IMR-90 (cell line): Measurements from ENCODE around the gene KNG1. TPM values are rescaled to one million over a fixed set of nuclear protein-coding genes. Genes with fewer than 3 reads are reported as not detected.

Experiments
- ATAC-seq: fragments of 200-7000 bp; cut with Tn5 transposase; 2 replicates; pipeline ENCODE4 v1.9.1; 2020; ENCODE audit warnings: low read depth, mild to moderate bottlenecking, moderate library complexity
- BruUV-seq: library from RNA; stranded (reverse); fragments of 400-500 nt; replicated peaks from 2 replicates; lab custom pipeline; 2021; lab: Mats Ljungman, UMichigan
- CTCF ChIA-PET: fragments of 300-600 bp; formaldehyde crosslinking; extraction: SDS; loops from one replicate; lab custom pipeline; 2021; ENCODE audit warnings: antibody characterized with exemption; lab: Yijun Ruan, JAX
- POLR2A ChIA-PET: fragments of 300-600 bp; sonication (Branson Sonifier 250); formaldehyde crosslinking; loops from one replicate; lab custom pipeline; 2022; ENCODE audit warnings: antibody characterized with exemption; ENCODE audit not compliant: unreplicated experiment; lab: Charles Lee
- DNase-seq: peaks from one replicate; pipeline ENCODE4 v3.0.0; 2013
- H2AFZ ChIP-seq: replicated peaks from 2 replicates; pipeline ENCODE3; 2013; ENCODE audit warnings: low read length, mild to moderate bottlenecking; ENCODE audit not compliant: poor library complexity
- H2AK5ac ChIP-seq: 2 replicates; pipeline ENCODE4 v1.6.1; 2013; ENCODE audit warnings: low read depth, low read length, inconsistent platforms
- H2AK9ac ChIP-seq: replicated peaks from 2 replicates; pipeline ENCODE3; 2013; ENCODE audit warnings: mild to moderate bottlenecking, low read depth, low read length, moderate library complexity; ENCODE audit not compliant: poor library complexity
- H2BK120ac ChIP-seq: 2 replicates; pipeline ENCODE4 v1.6.1; 2013; ENCODE audit warnings: low read depth, low read length, inconsistent platforms
- H2BK15ac ChIP-seq: 3 replicates; pipeline ENCODE4 v1.6.1; 2013; ENCODE audit warnings: low read depth, low read length, inconsistent platforms
- H2BK20ac ChIP-seq: 2 replicates; pipeline ENCODE4 v1.6.1; 2013; ENCODE audit warnings: low read depth, mild to moderate bottlenecking, inconsistent platforms, low read length, moderate library complexity
- H2BK5ac ChIP-seq: 2 replicates; pipeline ENCODE4 v1.6.1; 2013; ENCODE audit warnings: mild to moderate bottlenecking, low read depth, low read length, inconsistent platforms; ENCODE audit not compliant: poor library complexity, severe bottlenecking
- H3K14ac ChIP-seq: replicated peaks from 2 replicates; pipeline ENCODE4 v1.6.1; 2013; ENCODE audit warnings: low read depth, low read length, inconsistent platforms
- H3K18ac ChIP-seq: 2 replicates; pipeline ENCODE4 v1.6.1; 2013; ENCODE audit warnings: low read depth, low read length, control low read depth
- H3K23ac ChIP-seq: 2 replicates; pipeline ENCODE4 v1.6.1; 2013; ENCODE audit warnings: low read depth, low read length, inconsistent platforms
- H3K27ac ChIP-seq: 2 replicates; pipeline ENCODE4 v1.5.1; 2013; ENCODE audit warnings: mild to moderate bottlenecking, control low read depth, low read length; ENCODE audit not compliant: insufficient read depth
- H3K27me3 ChIP-seq: 2 replicates; pipeline ENCODE4 v1.6.1; 2013; ENCODE audit warnings: low read length; ENCODE audit not compliant: control insufficient read depth, insufficient read depth
- H3K36me3 ChIP-seq: 2 replicates; pipeline ENCODE4 v1.6.1; 2013; ENCODE audit warnings: low read length, mixed read lengths; ENCODE audit not compliant: control insufficient read depth, insufficient read depth
- H3K4ac ChIP-seq: 2 replicates; pipeline ENCODE4 v1.6.1; 2013; ENCODE audit warnings: low read depth, low read length, inconsistent platforms
- H3K4me1 ChIP-seq: 2 replicates; pipeline ENCODE4 v1.6.1; 2013; ENCODE audit warnings: low read length, mixed read lengths; ENCODE audit not compliant: control insufficient read depth, insufficient read depth
- H3K4me2 ChIP-seq: 2 replicates; pipeline ENCODE4 v1.6.1; 2013; ENCODE audit warnings: low read depth, mild to moderate bottlenecking, control low read depth, low read length, moderate library complexity
- H3K4me3 ChIP-seq: 2 replicates; pipeline ENCODE4 v1.5.1; 2013; ENCODE audit warnings: low read depth, mild to moderate bottlenecking, control low read depth, low read length, moderate library complexity; ENCODE audit not compliant: insufficient read depth
- H3K56ac ChIP-seq: 2 replicates; pipeline ENCODE4 v1.6.1; 2013; ENCODE audit warnings: low read length, inconsistent platforms; ENCODE audit not compliant: insufficient read depth; ENCODE audit errors: extremely low read depth
- H3K79me1 ChIP-seq, 2 experiments: 2 replicates each; pipeline ENCODE4 v1.6.1; 2013; ENCODE audit warnings: low read length in 2 of 2, inconsistent platforms in 1 of 2, low read depth in 1 of 2
- H3K9ac ChIP-seq: 2 replicates; pipeline ENCODE4 v1.6.1; 2013; ENCODE audit warnings: low read depth, low read length, control low read depth
- H3K9me1 ChIP-seq: 2 replicates; pipeline ENCODE4 v1.6.1; 2013; ENCODE audit warnings: low read length, inconsistent platforms; ENCODE audit not compliant: insufficient read depth
- H3K9me3 ChIP-seq: 2 replicates; pipeline ENCODE4 v1.6.1; 2013; ENCODE audit warnings: low read length; ENCODE audit not compliant: control insufficient read depth, insufficient read depth
- H4K20me1 ChIP-seq: 2 replicates; pipeline ENCODE4 v1.6.1; 2013; ENCODE audit warnings: low read length, inconsistent platforms; ENCODE audit not compliant: insufficient read depth
- H4K5ac ChIP-seq: 2 replicates; pipeline ENCODE4 v1.6.1; 2013; ENCODE audit warnings: mild to moderate bottlenecking, low read depth, low read length, control low read depth
- H4K8ac ChIP-seq, 2 experiments: 2 replicates each; pipeline ENCODE4 v1.6.1; 2013; ENCODE audit warnings: low read depth in 2 of 2, low read length in 2 of 2, control low read depth in 1 of 2, inconsistent platforms in 1 of 2
- H4K91ac ChIP-seq: 2 replicates; pipeline ENCODE4 v1.6.1; 2013; ENCODE audit warnings: low read depth, low read length, inconsistent platforms; ENCODE audit not compliant: insufficient read depth
- BHLHE40 ChIP-seq: fragments of 150-350 bp; IDR thresholded peaks from 2 replicates; pipeline ENCODE4 v1.6.1; 2016; ENCODE audit warnings: mild to moderate bottlenecking, low read depth, low read length
- CEBPB ChIP-seq: IDR thresholded peaks from 2 replicates; pipeline ENCODE4 v1.6.1; 2012; ENCODE audit warnings: low read depth, low read length, improper control_type of control experiment
- CHD1 ChIP-seq: IDR thresholded peaks from 2 replicates; pipeline ENCODE4 v1.6.1; 2012; ENCODE audit warnings: low read depth, low read length, improper control_type of control experiment
- ELK1 ChIP-seq: fragments of 150-350 bp; IDR thresholded peaks from 2 replicates; pipeline ENCODE4 v1.6.1; 2016; ENCODE audit warnings: low read depth, mild to moderate bottlenecking, low read length, moderate library complexity, borderline replicate concordance
- FOS ChIP-seq: fragments of 150-350 bp; IDR thresholded peaks from 2 replicates; pipeline ENCODE4 v1.6.1; 2016; ENCODE audit warnings: low read depth, low read length
- MAFK ChIP-seq: IDR thresholded peaks from 2 replicates; pipeline ENCODE4 v1.6.1; 2012; ENCODE audit warnings: low read depth, low read length, improper control_type of control experiment
- MAZ ChIP-seq: IDR thresholded peaks from 2 replicates; pipeline ENCODE4 v1.6.1; 2012; ENCODE audit warnings: low read depth, mild to moderate bottlenecking, low read length, improper control_type of control experiment, moderate library complexity, borderline replicate concordance
- MXI1 ChIP-seq: IDR thresholded peaks from 2 replicates; pipeline ENCODE4 v1.6.1; 2012; ENCODE audit warnings: low read depth, mild to moderate bottlenecking, low read length, moderate library complexity, borderline replicate concordance
- NFE2L2 ChIP-seq: fragments of 150-350 bp; IDR thresholded peaks from 2 replicates; pipeline ENCODE4 v1.6.1; 2016; ENCODE audit warnings: low read depth, mild to moderate bottlenecking, low read length
- POLR2A ChIP-seq: IDR thresholded peaks from 2 replicates; pipeline ENCODE4 v1.6.1; 2012; ENCODE audit warnings: mild to moderate bottlenecking, low read depth, low read length
- RAD21 ChIP-seq: IDR thresholded peaks from 2 replicates; pipeline ENCODE4 v1.6.1; 2012; ENCODE audit warnings: low read length, improper control_type of control experiment
- RCOR1 ChIP-seq: IDR thresholded peaks from 2 replicates; pipeline ENCODE4 v1.6.1; 2012; ENCODE audit warnings: mild to moderate bottlenecking, low read length, improper control_type of control experiment; ENCODE audit not compliant: insufficient replicate concordance
- RFX5 ChIP-seq: IDR thresholded peaks from 2 replicates; pipeline ENCODE4 v1.8.0; 2012; ENCODE audit warnings: low read depth, mild to moderate bottlenecking, low read length, moderate library complexity
- SMC3 ChIP-seq: fragments of 150-350 bp; IDR thresholded peaks from 2 replicates; pipeline ENCODE4 v1.6.1; 2016; ENCODE audit warnings: low read depth, mild to moderate bottlenecking, antibody characterized with exemption, low read length, moderate library complexity
- dilution Hi-C: fragments of 300-500 bp; cut with HindIII; formaldehyde crosslinking; loops from one replicate; pipeline ENCODE4 v1.14.3; 2018; ENCODE audit warnings: low sequenced_read_pairs; ENCODE audit not compliant: unreplicated experiment
- in situ Hi-C: fragments of 300-500 bp; cut with MboI; formaldehyde crosslinking; loops from 3 replicates; pipeline ENCODE4 v1.14.3; 2019; ENCODE audit warnings: low sequenced_read_pairs, inconsistent platforms, mixed read lengths
- intact Hi-C: fragments of 100-400 bp; cut with micrococcal nuclease; formaldehyde crosslinking; loops from 2 replicates; pipeline ENCODE4 v1.10.0; 2022
- polyA plus RNA-seq, 3 experiments: library from polyadenylated mRNA; depleted of rRNA; stranded (reverse); fragments of >200 nt; gene quantifications; 2 replicates each; pipeline ENCODE4 v1.2.3, GENCODE V29; 2012; ENCODE audit warnings: low replicate concordance in 1 of 3
- total RNA-seq: library from RNA; depleted of rRNA; stranded (reverse); fragments of >200 nt; gene quantifications from 2 replicates; pipeline ENCODE4 v1.2.3, GENCODE V29; 2012
- TF ChIP-seq, protein P1 (sequence below): fragments of 150-350 bp; IDR thresholded peaks from 2 replicates; pipeline ENCODE4 v1.6.1; 2017; ENCODE audit warnings: mild to moderate bottlenecking, antibody characterized with exemption, low read length, low read depth
- TF ChIP-seq, protein P2 (sequence below): conservative IDR thresholded peaks from 2 replicates; pipeline ENCODE4 v1.5.1; 2012; ENCODE audit warnings: mild to moderate bottlenecking, low read depth, low read length, improper control_type of control experiment

Gene KNG1
- total and polyA plus RNA-seq, 2 of the 4 experiments (the other 2 are of a cell fraction): not detected

- no peaks in the 10 kb centered on the region for H3K79me1 ChIP-seq
- no peaks in the 10 kb centered on the region for H3K9me1 ChIP-seq
- H4K20me1 ChIP-seq: no peaks in the 10 kb centered on the region
- dilution Hi-C loops (no loop called here), in situ Hi-C loops (no loop called here), intact Hi-C loops (no loop called here)
- no peak overlapping the region for H4K8ac ChIP-seq
- H3K23ac ChIP-seq: no peak overlapping the region
- no peak overlapping the region for H4K5ac ChIP-seq
- no peak overlapping the region for H2AK5ac ChIP-seq
- H2BK5ac ChIP-seq: no peak overlapping the region
- H3K9ac ChIP-seq: no peak overlapping the region
- H2AK9ac ChIP-seq: no peak overlapping the region
- DNase-seq: no peak
- no peak overlapping the region for H2AFZ ChIP-seq
- H2BK15ac ChIP-seq: no peak overlapping the region
- no peak overlapping the region for H3K4me3 ChIP-seq
- no TSS peak for BruUV-seq
- H3K9me3 ChIP-seq: no peaks in the 10 kb centered on the region
- no peak overlapping the region for H3K56ac ChIP-seq
- no peak overlapping the region for H2BK20ac ChIP-seq
- no peak overlapping the region for H3K18ac ChIP-seq
- TF ChIP-seq MXI1 (no peak), CHD1 (no peak), RCOR1 (no peak), MAZ (no peak), ELK1 (no peak), RAD21 (no peak), CEBPB (no peak), FOS (no peak), POLR2A (no peak), BHLHE40 (no peak), NFE2L2 (no peak), SMC3 (no peak), MAFK (no peak), RFX5 (no peak)
- TF ChIP-seq, protein P1, sequence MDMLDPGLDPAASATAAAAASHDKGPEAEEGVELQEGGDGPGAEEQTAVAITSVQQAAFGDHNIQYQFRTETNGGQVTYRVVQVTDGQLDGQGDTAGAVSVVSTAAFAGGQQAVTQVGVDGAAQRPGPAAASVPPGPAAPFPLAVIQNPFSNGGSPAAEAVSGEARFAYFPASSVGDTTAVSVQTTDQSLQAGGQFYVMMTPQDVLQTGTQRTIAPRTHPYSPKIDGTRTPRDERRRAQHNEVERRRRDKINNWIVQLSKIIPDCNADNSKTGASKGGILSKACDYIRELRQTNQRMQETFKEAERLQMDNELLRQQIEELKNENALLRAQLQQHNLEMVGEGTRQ: no peak
- TF ChIP-seq, protein P2, sequence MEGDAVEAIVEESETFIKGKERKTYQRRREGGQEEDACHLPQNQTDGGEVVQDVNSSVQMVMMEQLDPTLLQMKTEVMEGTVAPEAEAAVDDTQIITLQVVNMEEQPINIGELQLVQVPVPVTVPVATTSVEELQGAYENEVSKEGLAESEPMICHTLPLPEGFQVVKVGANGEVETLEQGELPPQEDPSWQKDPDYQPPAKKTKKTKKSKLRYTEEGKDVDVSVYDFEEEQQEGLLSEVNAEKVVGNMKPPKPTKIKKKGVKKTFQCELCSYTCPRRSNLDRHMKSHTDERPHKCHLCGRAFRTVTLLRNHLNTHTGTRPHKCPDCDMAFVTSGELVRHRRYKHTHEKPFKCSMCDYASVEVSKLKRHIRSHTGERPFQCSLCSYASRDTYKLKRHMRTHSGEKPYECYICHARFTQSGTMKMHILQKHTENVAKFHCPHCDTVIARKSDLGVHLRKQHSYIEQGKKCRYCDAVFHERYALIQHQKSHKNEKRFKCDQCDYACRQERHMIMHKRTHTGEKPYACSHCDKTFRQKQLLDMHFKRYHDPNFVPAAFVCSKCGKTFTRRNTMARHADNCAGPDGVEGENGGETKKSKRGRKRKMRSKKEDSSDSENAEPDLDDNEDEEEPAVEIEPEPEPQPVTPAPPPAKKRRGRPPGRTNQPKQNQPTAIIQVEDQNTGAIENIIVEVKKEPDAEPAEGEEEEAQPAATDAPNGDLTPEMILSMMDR: no peak
- no peaks in the 10 kb centered on the region for H3K36me3 ChIP-seq
- H3K27ac ChIP-seq: no peak overlapping the region
- ATAC-seq: no peak
- no peak overlapping the region for H3K4me2 ChIP-seq
- no peaks in the 10 kb centered on the region for H3K4me1 ChIP-seq
- CTCF ChIA-PET: interaction anchor here (0.6 kb wide), 1 partner anchor 29 kb away, joined by 4 read pairs; no protein-coding TSS in a partner anchor
- no peak overlapping the region for H3K4ac ChIP-seq
- no peak overlapping the region for H3K14ac ChIP-seq
- H2BK120ac ChIP-seq: no peak overlapping the region
- POLR2A ChIA-PET: no interaction called here
- H3K27me3 ChIP-seq: peaks cover 15% of the 10 kb centered on the region; the same call in 1 of the 2 replicates
- H4K91ac ChIP-seq: no peak overlapping the region
Observed at GRCh38 chr3:186670155-186670554, 47.0 kb upstream of the KNG1 start.
